Osteoblast (primary cell): ENCODE measurements around the gene AMBRA1. TPM values are rescaled to one million over a fixed set of nuclear protein-coding genes. Genes with fewer than 3 reads are reported as not detected.
A peak's percentile ranks its signal among the peaks of the same experiment; 100 is the strongest.

Experiments
- DNase-seq: peaks from one replicate; pipeline ENCODE4 v3.0.0; 2011; ENCODE audit warnings: low spot score, mixed read lengths; ENCODE audit not compliant: insufficient read length; ENCODE audit errors: missing footprints
- H2AFZ ChIP-seq: 2 replicates; pipeline ENCODE4 v1.6.0; 2011; ENCODE audit warnings: mild to moderate bottlenecking, low read length
- H3K27ac ChIP-seq: 2 replicates; pipeline ENCODE4 v1.5.1; 2011; ENCODE audit warnings: mild to moderate bottlenecking, low read depth, low read length, moderate library complexity
- H3K27me3 ChIP-seq: 2 replicates; pipeline ENCODE4 v1.6.0; 2012; ENCODE audit warnings: mild to moderate bottlenecking, control low read depth, inconsistent platforms, low read length, moderate library complexity; ENCODE audit not compliant: insufficient read depth
- H3K36me3 ChIP-seq: 2 replicates; pipeline ENCODE4 v1.5.1; 2011; ENCODE audit warnings: mild to moderate bottlenecking, low read length, control low read depth, moderate library complexity; ENCODE audit not compliant: insufficient read depth
- H3K4me1 ChIP-seq: 2 replicates; pipeline ENCODE4 v1.5.1; 2011; ENCODE audit warnings: mild to moderate bottlenecking, low read length, control low read depth, moderate library complexity; ENCODE audit not compliant: insufficient read depth
- H3K4me2 ChIP-seq: 2 replicates; pipeline ENCODE4 v1.6.0; 2011; ENCODE audit warnings: mild to moderate bottlenecking, low read length; ENCODE audit not compliant: insufficient read depth
- H3K4me3 ChIP-seq: fragments of 200-600 bp; sonication (generic); 3 replicates; pipeline ENCODE4 v1.5.1; 2012; ENCODE audit warnings: mild to moderate bottlenecking, low read length, inconsistent platforms; ENCODE audit not compliant: insufficient read depth
- H3K79me2 ChIP-seq: 2 replicates; pipeline ENCODE4 v1.6.0; 2012; ENCODE audit warnings: mild to moderate bottlenecking, low read length, control low read depth, inconsistent platforms; ENCODE audit not compliant: insufficient read depth
- H3K9me3 ChIP-seq: 2 replicates; pipeline ENCODE4 v1.5.1; 2011; ENCODE audit warnings: low read depth, low read length, control low read depth
- H4K20me1 ChIP-seq: 2 replicates; pipeline ENCODE4 v1.6.0; 2012; ENCODE audit warnings: mild to moderate bottlenecking, low read length, control low read depth; ENCODE audit not compliant: insufficient read depth
- total RNA-seq: library from RNA; depleted of rRNA; stranded (reverse); fragments of >200 nt; gene quantifications from 2 replicates; pipeline ENCODE4 v1.2.3, GENCODE V29; 2012
- TF ChIP-seq, protein P1 (sequence below): IDR thresholded peaks from 2 replicates; pipeline ENCODE4 v1.5.1; 2011; ENCODE audit warnings: mild to moderate bottlenecking, low read depth, low read length, moderate library complexity; ENCODE audit errors: extremely low read depth

AMBRA1 gene
- total RNA-seq, 1 donor = 29.7 TPM

DNA sequence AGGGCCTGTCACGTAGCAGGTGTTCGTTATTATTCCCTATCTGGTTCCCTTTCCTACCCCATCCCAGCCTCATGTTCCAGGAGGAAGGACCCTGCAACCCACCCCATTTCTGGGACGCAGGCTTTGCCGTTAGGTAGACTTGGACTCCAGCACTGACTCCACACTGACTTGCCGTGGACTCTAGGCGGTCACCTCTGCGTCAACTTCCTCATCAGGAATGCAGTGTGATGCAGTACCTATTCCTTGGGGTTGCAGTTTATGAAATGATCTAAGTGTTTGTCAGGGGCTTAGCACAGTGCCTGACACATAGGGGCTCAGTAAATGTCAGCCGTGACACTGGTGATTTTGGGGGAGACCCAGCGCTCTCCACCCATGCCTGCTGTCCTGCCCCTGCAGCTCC is 229.8 kb downstream of the AMBRA1 start:
- Histone ChIP-seq H2AFZ (no peak overlapping the region), H3K36me3 (peaks cover 10% of the 10 kb centered on the region), H3K4me1 (peaks cover 33% of the 10 kb centered on the region), H3K79me2 (peaks cover 41% of the 10 kb centered on the region), H3K4me3 (no peak overlapping the region), H3K9me3 (no peaks in the 10 kb centered on the region), H4K20me1 (peaks cover 22% of the 10 kb centered on the region), H3K4me2 (no peak overlapping the region), H3K27ac (peak overlapping the region; percentile 88), H3K27me3 (no peaks in the 10 kb centered on the region)
- TF ChIP-seq, protein P1, sequence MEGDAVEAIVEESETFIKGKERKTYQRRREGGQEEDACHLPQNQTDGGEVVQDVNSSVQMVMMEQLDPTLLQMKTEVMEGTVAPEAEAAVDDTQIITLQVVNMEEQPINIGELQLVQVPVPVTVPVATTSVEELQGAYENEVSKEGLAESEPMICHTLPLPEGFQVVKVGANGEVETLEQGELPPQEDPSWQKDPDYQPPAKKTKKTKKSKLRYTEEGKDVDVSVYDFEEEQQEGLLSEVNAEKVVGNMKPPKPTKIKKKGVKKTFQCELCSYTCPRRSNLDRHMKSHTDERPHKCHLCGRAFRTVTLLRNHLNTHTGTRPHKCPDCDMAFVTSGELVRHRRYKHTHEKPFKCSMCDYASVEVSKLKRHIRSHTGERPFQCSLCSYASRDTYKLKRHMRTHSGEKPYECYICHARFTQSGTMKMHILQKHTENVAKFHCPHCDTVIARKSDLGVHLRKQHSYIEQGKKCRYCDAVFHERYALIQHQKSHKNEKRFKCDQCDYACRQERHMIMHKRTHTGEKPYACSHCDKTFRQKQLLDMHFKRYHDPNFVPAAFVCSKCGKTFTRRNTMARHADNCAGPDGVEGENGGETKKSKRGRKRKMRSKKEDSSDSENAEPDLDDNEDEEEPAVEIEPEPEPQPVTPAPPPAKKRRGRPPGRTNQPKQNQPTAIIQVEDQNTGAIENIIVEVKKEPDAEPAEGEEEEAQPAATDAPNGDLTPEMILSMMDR = no peak
- no peak for DNase-seq

DNA sequence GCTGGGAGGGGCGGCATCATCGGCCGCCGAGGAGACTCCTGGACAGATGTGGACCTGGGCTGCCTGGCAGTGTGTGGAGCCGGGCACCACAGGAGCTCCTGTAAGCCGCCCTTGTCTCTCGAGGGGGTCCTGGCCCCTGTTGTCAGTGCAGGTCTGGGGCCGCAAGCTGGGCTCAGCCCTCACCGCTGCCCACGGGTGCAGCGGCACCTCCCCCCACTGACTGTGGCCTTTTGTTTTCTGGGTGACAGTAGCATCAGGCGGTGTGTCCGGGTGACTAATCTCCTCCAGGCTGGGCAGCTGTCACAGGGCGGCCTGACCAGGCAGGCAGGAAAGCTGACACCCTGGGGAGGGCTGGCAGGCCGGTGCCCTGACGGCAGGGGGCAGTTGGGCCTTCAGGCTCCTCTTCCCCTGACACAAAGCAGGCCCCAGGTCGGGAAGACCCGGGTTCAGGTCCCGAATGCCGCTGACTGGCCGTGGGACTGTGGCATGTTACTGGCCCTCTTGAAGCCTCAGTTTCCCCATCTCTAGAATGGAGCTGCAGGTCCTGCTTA is 230.3 kb downstream of the AMBRA1 start:
- Histone ChIP-seq H3K4me2 (peak overlapping the region; percentile 34), H3K4me3 (no peak overlapping the region), H3K4me1 (peaks cover 33% of the 10 kb centered on the region), H3K27ac (peak overlapping the region; percentile 88), H3K36me3 (peaks cover 7% of the 10 kb centered on the region), H3K27me3 (no peaks in the 10 kb centered on the region), H3K79me2 (peaks cover 41% of the 10 kb centered on the region), H3K9me3 (no peaks in the 10 kb centered on the region), H4K20me1 (peaks cover 21% of the 10 kb centered on the region), H2AFZ (no peak overlapping the region)
- peak; percentile 95 for DNase-seq
- TF ChIP-seq, protein P1 = peak; percentile 14

DNA sequence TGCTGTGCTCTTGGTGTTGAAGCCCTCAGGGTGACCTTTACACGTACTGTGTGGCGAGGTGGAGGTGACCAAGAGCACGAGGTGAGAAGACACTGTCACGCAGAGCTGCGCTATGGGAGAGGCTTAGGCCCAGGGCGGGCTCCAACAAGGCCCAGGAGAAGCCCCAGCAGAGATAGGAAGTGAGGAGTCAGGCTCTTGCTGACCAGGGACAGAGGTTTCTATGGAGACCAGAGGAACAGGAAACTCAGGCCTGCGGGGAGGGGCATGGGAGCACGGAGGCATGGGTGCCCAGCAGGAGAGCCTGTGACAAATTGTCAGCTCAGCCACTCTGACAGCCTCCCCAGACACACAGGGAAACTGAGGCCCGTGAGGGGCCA is 230.8 kb downstream of the AMBRA1 start:
- H3K4me3 ChIP-seq = no peak overlapping the region
- peaks cover 15% of the 10 kb centered on the region for H4K20me1 ChIP-seq
- peak overlapping the region; percentile 38 for H2AFZ ChIP-seq
- peaks cover 39% of the 10 kb centered on the region for H3K79me2 ChIP-seq
- H3K27me3 ChIP-seq = no peaks in the 10 kb centered on the region
- DNase-seq = peak; percentile 98
- H3K27ac ChIP-seq = peak overlapping the region; percentile 88
- H3K9me3 ChIP-seq = no peaks in the 10 kb centered on the region
- H3K36me3 ChIP-seq = peaks cover 2% of the 10 kb centered on the region
- TF ChIP-seq, protein P1 = no peak
- peaks cover 33% of the 10 kb centered on the region for H3K4me1 ChIP-seq
- peak overlapping the region; percentile 34 for H3K4me2 ChIP-seq

DNA sequence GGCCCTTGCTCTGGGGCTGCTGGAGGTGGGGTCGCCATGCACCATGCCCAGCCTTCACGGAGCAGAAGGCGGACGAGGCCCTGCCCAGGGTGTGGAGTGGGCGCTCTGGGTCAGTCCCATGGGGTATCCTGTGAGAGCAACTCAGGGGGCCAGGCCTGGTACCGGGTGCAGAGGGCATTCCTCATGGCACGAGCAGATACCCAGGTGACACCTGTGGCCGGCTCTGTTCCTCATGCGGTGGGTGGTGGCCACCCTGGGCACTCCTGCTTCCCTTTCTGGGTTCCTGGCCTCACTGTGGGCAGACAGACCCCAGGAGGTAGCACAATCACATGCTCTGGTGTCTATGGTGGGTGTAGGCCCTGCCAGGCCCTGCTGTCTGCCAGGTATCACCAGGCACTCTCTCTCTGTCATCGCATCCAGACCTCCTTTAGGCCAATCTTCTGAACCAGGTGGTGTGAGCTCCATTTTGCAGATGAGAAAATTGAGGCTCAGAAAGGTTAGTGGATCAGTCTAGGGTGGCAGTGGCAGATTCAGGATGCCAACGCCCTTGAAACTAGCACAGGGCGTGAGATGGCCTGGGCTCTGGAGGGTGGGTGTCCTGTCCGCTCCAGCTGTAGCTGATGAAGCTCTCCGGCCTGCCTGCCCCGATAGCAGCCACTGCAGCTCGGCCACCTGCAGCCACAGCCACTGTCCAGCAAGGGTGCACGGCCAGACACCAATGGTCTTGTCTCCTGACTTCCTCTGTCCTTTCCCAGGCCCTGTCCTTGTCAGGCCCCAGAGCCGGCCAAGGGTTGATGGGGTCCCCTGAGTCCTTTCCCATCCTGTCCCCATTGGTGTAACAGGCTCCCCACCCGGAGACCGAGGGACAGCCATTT is 231.4 kb downstream of the AMBRA1 start:
- Histone ChIP-seq H3K4me1 (peaks cover 33% of the 10 kb centered on the region), H3K27me3 (no peaks in the 10 kb centered on the region), H2AFZ (peak overlapping the region; percentile 38), H3K36me3 (no peaks in the 10 kb centered on the region), H3K4me3 (no peak overlapping the region), H3K9me3 (no peaks in the 10 kb centered on the region), H3K79me2 (peaks cover 45% of the 10 kb centered on the region), H3K4me2 (peak overlapping the region; percentile 61), H4K20me1 (peaks cover 12% of the 10 kb centered on the region), H3K27ac (peak overlapping the region; percentile 88)
- TF ChIP-seq, protein P1 = no peak
- no peak for DNase-seq
